ENCODE data around the gene REXO1. TPM values are rescaled to one million over a fixed set of nuclear protein-coding genes. Genes with fewer than 3 reads are reported as not detected.
A peak's percentile ranks its signal among the peaks of the same experiment; 100 is the strongest.

The REXO1 gene
- total and polyA plus RNA-seq, 9 of the 15 experiments (the other 6 are each of a cell fraction or from before 2014, with no cell fraction given): 0.04 to 63.3 (median 15.8) TPM

GRCh38 chr19:1851654-1852580, 3.6 kb upstream of the REXO1 start:
- no peak overlapping the region for H2AFZ ChIP-seq (ENCODE audit: low read depth, low read length)
- no peaks in the 10 kb centered on the region for H3K9me3 ChIP-seq (replicated peaks; ENCODE audit: control insufficient read depth, insufficient read depth, low read depth, low read length)
- peak in 1 of 4 experiments; percentile 59 for DNase-seq (ENCODE audit: extremely low read depth in 1 of 4, low spot score in 3 of 4)
- ChIA-PET POLR2A (no interaction called here), CTCF (ENCODE audit: low intra/inter-chr PET ratio) (no interaction called here)
- peak overlapping the region in 1 of 2 experiments; percentile 88; a peak in 2 of 4 replicates for H3K9ac ChIP-seq (ENCODE audit: insufficient read depth in 1 of 2, low read depth in 2 of 2, low read length in 2 of 2)
- intact Hi-C loops (cut with micrococcal nuclease): no loop called here
- WGBS (ENCODE audit: insufficient coverage, low coverage, missing lambda C conversion rate): 63% methylated on average over 21 of the region's 66 CpGs
- H3K27ac ChIP-seq (ENCODE audit: extremely low read depth, low read depth, low read length): peak overlapping the region; percentile 63; the same call in 1 of the 3 replicates
- no peaks in the 10 kb centered on the region for H3K9me1 ChIP-seq (ENCODE audit: control insufficient read depth, insufficient read depth, low read length)
- H3K79me2 ChIP-seq (ENCODE audit: control insufficient read depth, insufficient read depth, low read length): peaks cover 82% of the 10 kb centered on the region
- H3K4me1 ChIP-seq (replicated peaks in 1 of 2; ENCODE audit: control insufficient read depth in 2 of 2, insufficient read depth in 2 of 2, low read length in 2 of 2): peaks cover 45 to 82% of the 10 kb centered on the region in 2 experiments
- H3K36me3 ChIP-seq (ENCODE audit: control insufficient read depth, insufficient read depth, low read length): peaks cover 35% of the 10 kb centered on the region; the same call in 1 of the 3 replicates
- no peak overlapping the region for H3K4me3 ChIP-seq
- H4K20me1 ChIP-seq (replicated peaks; ENCODE audit: control insufficient read depth, insufficient read depth, low read length): peaks cover 10% of the 10 kb centered on the region
- ATAC-seq: no peak
- H3K27me3 ChIP-seq (ENCODE audit: control insufficient read depth in 2 of 2, insufficient read depth in 2 of 2, low read length in 2 of 2): no peaks in the 10 kb centered on the region
- H3K4me2 ChIP-seq (ENCODE audit: insufficient read depth, low read length): no peak overlapping the region
- FAIRE-seq: no peak
- in situ Hi-C loops (cut with MboI): no loop called here
- BruUV-seq (replicated peaks): no TSS peak
- TF ChIP-seq HNRNPK (IDR thresholded peaks at IDR 0.05; ENCODE audit: low read depth, low read length, poor library complexity, severe bottlenecking) (no peak), HCFC1 (IDR thresholded peaks at IDR 0.05; ENCODE audit: low read depth, low read length) (no peak), HEY1 (CRISPR knock-in tag; IDR thresholded peaks at IDR 0.05; ENCODE audit: borderline replicate concordance) (no peak), CHCHD3 (CRISPR knock-in tag; IDR thresholded peaks at IDR 0.05) (no peak), TAF7 (tag; IDR thresholded peaks at IDR 0.05) (no peak), EGR1 (conservative IDR thresholded peaks at IDR 0.05) (peak; percentile 81), E4F1 (CRISPR knock-in tag; IDR thresholded peaks at IDR 0.05; ENCODE audit: borderline replicate concordance) (no peak), RBM25 (IDR thresholded peaks at IDR 0.05; ENCODE audit: low read depth, low read length, severe bottlenecking) (no peak), HNRNPL (IDR thresholded peaks at IDR 0.05; ENCODE audit: low read depth, low read length) (peak; percentile 42; the same call in 1 of the 2 replicates), BRCA1 (IDR thresholded peaks at IDR 0.05) (no peak), BRCA1 (CRISPR knock-in tag; IDR thresholded peaks at IDR 0.05) (no peak), TBL1XR1 (IDR thresholded peaks at IDR 0.05; ENCODE audit: low read length in 2 of 2) (no peak), ZNF316 (IDR thresholded peaks at IDR 0.05) (no peak), USF1 (CRISPR knock-in tag; IDR thresholded peaks at IDR 0.05) (no peak), ZKSCAN8 (CRISPR knock-in tag; IDR thresholded peaks at IDR 0.05) (peak; percentile 92), FIP1L1 (IDR thresholded peaks at IDR 0.05; ENCODE audit: low read depth, low read length, poor library complexity, severe bottlenecking) (peak; percentile 33), POLR2G (IDR thresholded peaks at IDR 0.05; ENCODE audit: low read depth, low read length) (peak; percentile 59), ZNF12 (CRISPR knock-in tag; IDR thresholded peaks at IDR 0.05) (no peak), ERF (CRISPR knock-in tag; IDR thresholded peaks at IDR 0.05) (no peak), MTA1 (IDR thresholded peaks at IDR 0.05; ENCODE audit: borderline replicate concordance) (no peak), ZZZ3 (IDR thresholded peaks at IDR 0.05) (no peak)

Data from K562 (cell line).